ENCODE results near the gene STOX2. TPM values are rescaled to one million over a fixed set of nuclear protein-coding genes. Genes with fewer than 3 reads are reported as not detected.

Gene STOX2
- 3.1 and 4.0 TPM in 2 replicates for total RNA-seq (2013; cell fraction: nucleolus; rRNA removed)
- total RNA-seq (2014; rRNA removed): not detected in 2 replicates
- total RNA-seq (2014; rRNA removed; fragmentation: Illumina TruSeq; extraction: Trizol): 0.09 TPM in 1 of 2 replicates, not detected in the other
- total RNA-seq (2021): 0.21 TPM in 1 of 2 replicates, not detected in the other
- not detected for polyA plus RNA-seq (2011; ENCODE audit: low read depth)
- 0.56 and 0.60 TPM in 2 replicates for polyA plus RNA-seq (2011; rRNA removed)
- 0.43 and 1.1 TPM in 2 replicates for polyA plus RNA-seq (2011; cell fraction: cytosol; rRNA removed)
- 1.4 and 2.2 TPM in 2 replicates for polyA plus RNA-seq (2011; cell fraction: nucleus; rRNA removed)
- polyA plus RNA-seq (2012): 0.07 TPM in 2 replicates
- polyA plus RNA-seq (2014; fragmentation: Illumina TruSeq; extraction: Trizol): not detected in 2 replicates
- polyA plus RNA-seq (2014; fragmentation: Nextera tagmentation; extraction: Ambion mirVana): under 1 TPM in 1 of 2 experiments, not detected in 1; 0.05 TPM
- polyA plus RNA-seq (2014; rRNA removed): 0.01 TPM in 1 of 2 replicates, not detected in the other
- 1 to 10 TPM in 1 of 2 experiments, under 1 TPM in 1; 0.16 to 1.2 TPM for polyA plus RNA-seq (2016; fragmentation: Nextera tagmentation; extraction: Ambion mirVana)
- polyA minus RNA-seq (2011; rRNA and poly(A)+ RNA removed): 3.1 and 7.3 TPM in 2 replicates
- polyA minus RNA-seq (2011; cell fraction: cytosol; rRNA and poly(A)+ RNA removed): 0.80 and 1.4 TPM in 2 replicates
- polyA minus RNA-seq (2011; cell fraction: nucleus; rRNA and poly(A)+ RNA removed): 1.1 and 5.6 TPM in 2 replicates
- percentile 38 among the genes with signal in this experiment for Bru-seq, nascent RNA
- BruChase-seq, experiment 1, labeled RNA remaining after a 6-hour chase: percentile 40 among the genes with signal in this experiment
- percentile 43 among the genes with signal in this experiment for BruChase-seq, experiment 2, labeled RNA remaining after a 2-hour chase
- long read RNA-seq, experiment 1: 0 reads
- long read RNA-seq, experiment 2: 0 reads

GRCh38 chr4:183905081-183905592, at the start of gene STOX2:
Gene STOX2 (plus strand): TSS chr4:183905307. CDS start chr4:183906791, 1,484 bp downstream.
- SMC1A ChIA-PET (ENCODE audit: uncharacterized antibody, unreplicated experiment): no interaction called here
- Histone ChIP-seq H3K4me1 (ENCODE audit: control insufficient read depth, insufficient read depth, low read length) (no peaks in the 10 kb centered on the region), H3K27ac (ENCODE audit: control insufficient read depth, insufficient read depth) (no peak within 1 kb of the TSS), H3K36me3 (ENCODE audit: control insufficient read depth in 2 of 2, insufficient read depth in 2 of 2, low read length in 1 of 2) (no peaks in the 10 kb centered on the region), H4K20me1 (ENCODE audit: control insufficient read depth, insufficient read depth) (no peaks in the 10 kb centered on the region), H3K79me2 (ENCODE audit: control insufficient read depth, insufficient read depth, low read length) (no peaks in the 10 kb centered on the region), H3K4me2 (ENCODE audit: control insufficient read depth, insufficient read depth) (no peak within 1 kb of the TSS), H3K27me3 (replicated peaks in 1 of 2; ENCODE audit: control insufficient read depth in 2 of 2, insufficient read depth in 2 of 2, low read length in 1 of 2) (peaks cover 4 to 12% of the 10 kb centered on the region in 2 experiments), H3K9ac (ENCODE audit: control insufficient read depth, insufficient read depth, low read length) (no peak within 1 kb of the TSS), H3K4me3 (no peak within 1 kb of the TSS), H2AFZ (ENCODE audit: control insufficient read depth, low read depth, low read length) (no peak within 1 kb of the TSS), H3K9me3 (replicated peaks; ENCODE audit: control insufficient read depth, insufficient read depth, low read length) (no peaks in the 10 kb centered on the region)
- intact Hi-C loops (cut with micrococcal nuclease; ENCODE audit: unreplicated experiment) (no loop called here), in situ Hi-C loops (cut with MboI) (no loop called here)
- RAD21 ChIA-PET (ENCODE audit: unreplicated experiment): no interaction called here
- ATAC-seq (no peak), FAIRE-seq (no peak), DNase-seq (ENCODE audit: low read depth, low spot score) (no peak)
- CTCF ChIA-PET: no interaction called here
- POLR2A ChIA-PET: interaction anchor here (1.1 kb wide), 1 partner anchor 98 kb away, joined by 3 read pairs; no protein-coding TSS in a partner anchor
- BruUV-seq (replicated peaks): no TSS peak
- WGBS (ENCODE audit: insufficient coverage, insufficient replicate concordance, low lambda C conversion rate, missing lambda C conversion rate): 12% methylated on average over 43 of the region's 45 CpGs
- TF ChIP-seq IKZF2 (IDR thresholded peaks at IDR 0.05) (no peak), CTCF (IDR thresholded peaks at IDR 0.05 in 2 of 3, conservative IDR thresholded peaks at IDR 0.05 in 1 of 3; ENCODE audit: control insufficient read depth in 2 of 3, extremely low read depth in 1 of 3, insufficient read depth in 1 of 3, low read depth in 3 of 3, low read length in 3 of 3) (no peak), ZBED1 (IDR thresholded peaks at IDR 0.05; ENCODE audit: borderline replicate concordance) (no peak), EED (IDR thresholded peaks at IDR 0.05; ENCODE audit: low read depth) (no peak), CHD2 (IDR thresholded peaks at IDR 0.05; ENCODE audit: borderline replicate concordance, low read depth, low read length) (no peak), RELB (IDR thresholded peaks at IDR 0.05; ENCODE audit: low read depth) (no peak), ELK1 (IDR thresholded peaks at IDR 0.05; ENCODE audit: low read depth, low read length) (no peak), ZNF207 (IDR thresholded peaks at IDR 0.05; ENCODE audit: borderline replicate concordance) (no peak)
- TF ChIP-seq, protein P1, sequence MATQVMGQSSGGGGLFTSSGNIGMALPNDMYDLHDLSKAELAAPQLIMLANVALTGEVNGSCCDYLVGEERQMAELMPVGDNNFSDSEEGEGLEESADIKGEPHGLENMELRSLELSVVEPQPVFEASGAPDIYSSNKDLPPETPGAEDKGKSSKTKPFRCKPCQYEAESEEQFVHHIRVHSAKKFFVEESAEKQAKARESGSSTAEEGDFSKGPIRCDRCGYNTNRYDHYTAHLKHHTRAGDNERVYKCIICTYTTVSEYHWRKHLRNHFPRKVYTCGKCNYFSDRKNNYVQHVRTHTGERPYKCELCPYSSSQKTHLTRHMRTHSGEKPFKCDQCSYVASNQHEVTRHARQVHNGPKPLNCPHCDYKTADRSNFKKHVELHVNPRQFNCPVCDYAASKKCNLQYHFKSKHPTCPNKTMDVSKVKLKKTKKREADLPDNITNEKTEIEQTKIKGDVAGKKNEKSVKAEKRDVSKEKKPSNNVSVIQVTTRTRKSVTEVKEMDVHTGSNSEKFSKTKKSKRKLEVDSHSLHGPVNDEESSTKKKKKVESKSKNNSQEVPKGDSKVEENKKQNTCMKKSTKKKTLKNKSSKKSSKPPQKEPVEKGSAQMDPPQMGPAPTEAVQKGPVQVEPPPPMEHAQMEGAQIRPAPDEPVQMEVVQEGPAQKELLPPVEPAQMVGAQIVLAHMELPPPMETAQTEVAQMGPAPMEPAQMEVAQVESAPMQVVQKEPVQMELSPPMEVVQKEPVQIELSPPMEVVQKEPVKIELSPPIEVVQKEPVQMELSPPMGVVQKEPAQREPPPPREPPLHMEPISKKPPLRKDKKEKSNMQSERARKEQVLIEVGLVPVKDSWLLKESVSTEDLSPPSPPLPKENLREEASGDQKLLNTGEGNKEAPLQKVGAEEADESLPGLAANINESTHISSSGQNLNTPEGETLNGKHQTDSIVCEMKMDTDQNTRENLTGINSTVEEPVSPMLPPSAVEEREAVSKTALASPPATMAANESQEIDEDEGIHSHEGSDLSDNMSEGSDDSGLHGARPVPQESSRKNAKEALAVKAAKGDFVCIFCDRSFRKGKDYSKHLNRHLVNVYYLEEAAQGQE (IDR thresholded peaks at IDR 0.05; ENCODE audit: low read depth, low read length): no peak

Data from GM12878 (cell line).